Fibroblast of peridontal ligament (primary cell): Measurements from ENCODE around the gene AFF2.
"Not testable (repeated sequence)": the region's sequence is repeated elsewhere in the genome, so short reads cannot be mapped to it uniquely, and the experiment has no call there.

Source experiments
- DNase-seq: peaks from one replicate; pipeline ENCODE4 v3.0.0-alpha.2; 2010; ENCODE audit errors: extremely low read depth

Gene AFF2

GRCh38 chrX:148854306-148854705, 353.9 kb downstream of the AFF2 start:
- DNase-seq, result peak; percentile 78

- DNase-seq, result no peak
These were observed 356.1 kb downstream of the AFF2 start for GRCh38 chrX:148856505-148856904.

GRCh38 chrX:148865277-148866210, 365.1 kb downstream of the AFF2 start:
- DNase-seq, result no peak

- DNase-seq, result no peak
These were observed 367.2 kb downstream of the AFF2 start for GRCh38 chrX:148867596-148867995.

GRCh38 chrX:148871422-148872160, 371.2 kb downstream of the AFF2 start:
- DNase-seq, result peak; percentile 88

- DNase-seq, result peak; percentile 21
These were observed 371.7 kb downstream of the AFF2 start for GRCh38 chrX:148872161-148872535.

- DNase-seq, result no peak
These were observed 372.5 kb downstream of the AFF2 start for GRCh38 chrX:148872881-148873280.

GRCh38 chrX:148874636-148875246, 374.3 kb downstream of the AFF2 start:
- DNase-seq, result peak; percentile 85

- DNase-seq, result peak; percentile 38
These were observed 378.0 kb downstream of the AFF2 start for GRCh38 chrX:148878371-148878770.

GRCh38 chrX:148885203-148885602, 384.8 kb downstream of the AFF2 start:
- DNase-seq, result no peak

GRCh38 chrX:148893395-148893794, 393.0 kb downstream of the AFF2 start:
- no peak for DNase-seq

GRCh38 chrX:148902581-148902980, 402.2 kb downstream of the AFF2 start:
- DNase-seq, result no peak

- no peak for DNase-seq
These were observed 402.8 kb downstream of the AFF2 start for GRCh38 chrX:148903176-148903575.

GRCh38 chrX:148904421-148905111, 404.1 kb downstream of the AFF2 start:
- DNase-seq, result no peak

- DNase-seq, result no peak
These were observed 405.0 kb downstream of the AFF2 start for GRCh38 chrX:148905400-148905799.

- not testable (repeated sequence) for DNase-seq
These were observed 406.2 kb downstream of the AFF2 start for GRCh38 chrX:148906628-148907027.

GRCh38 chrX:148909758-148910157, 409.3 kb downstream of the AFF2 start:
- DNase-seq, result no peak

- DNase-seq, result no peak
These were observed 413.6 kb downstream of the AFF2 start for GRCh38 chrX:148913971-148914370.

GRCh38 chrX:148914783-148915182, 414.4 kb downstream of the AFF2 start:
- DNase-seq, result no peak

- peak; percentile 1 for DNase-seq
These were observed 415.1 kb downstream of the AFF2 start for GRCh38 chrX:148915474-148915873.

- no peak for DNase-seq
These were observed 417.0 kb downstream of the AFF2 start for GRCh38 chrX:148917441-148917840.

GRCh38 chrX:148923631-148924030, 423.2 kb downstream of the AFF2 start:
- no peak for DNase-seq
